RWPE1 (cell line): ENCODE results near the gene MTREX.

Source experiments
- CTCF ChIA-PET: fragments of 350-600 bp; sonication (Branson Sonifier 250); formaldehyde crosslinking; extraction: SDS; loops from one replicate; lab custom pipeline; 2021; lab: Yijun Ruan, JAX
- POLR2A ChIA-PET: fragments of 400-600 bp; formaldehyde crosslinking; extraction: SDS; loops from one replicate; lab custom pipeline; 2020; ENCODE audit warnings: antibody characterized with exemption; ENCODE audit not compliant: low non-redundant PET; lab: Yijun Ruan, JAX
- DNase-seq: peaks from one replicate; pipeline ENCODE4 v3.0.0; 2012; ENCODE audit warnings: low spot score
- H3K27ac ChIP-seq: fragments of 450-650 bp; 2 replicates; pipeline ENCODE4 v1.5.1; 2017
- TF ChIP-seq, protein P1 (sequence below): fragments of 450-650 bp; conservative IDR thresholded peaks from 2 replicates; pipeline ENCODE4 v1.5.1; 2017; ENCODE audit warnings: low read depth, mild to moderate bottlenecking

MTREX gene

GRCh38 chr5:55360190-55360589 is 52.4 kb downstream of the MTREX start:
- ChIA-PET POLR2A (no interaction called here), CTCF (no interaction called here)
- TF ChIP-seq, protein P1, sequence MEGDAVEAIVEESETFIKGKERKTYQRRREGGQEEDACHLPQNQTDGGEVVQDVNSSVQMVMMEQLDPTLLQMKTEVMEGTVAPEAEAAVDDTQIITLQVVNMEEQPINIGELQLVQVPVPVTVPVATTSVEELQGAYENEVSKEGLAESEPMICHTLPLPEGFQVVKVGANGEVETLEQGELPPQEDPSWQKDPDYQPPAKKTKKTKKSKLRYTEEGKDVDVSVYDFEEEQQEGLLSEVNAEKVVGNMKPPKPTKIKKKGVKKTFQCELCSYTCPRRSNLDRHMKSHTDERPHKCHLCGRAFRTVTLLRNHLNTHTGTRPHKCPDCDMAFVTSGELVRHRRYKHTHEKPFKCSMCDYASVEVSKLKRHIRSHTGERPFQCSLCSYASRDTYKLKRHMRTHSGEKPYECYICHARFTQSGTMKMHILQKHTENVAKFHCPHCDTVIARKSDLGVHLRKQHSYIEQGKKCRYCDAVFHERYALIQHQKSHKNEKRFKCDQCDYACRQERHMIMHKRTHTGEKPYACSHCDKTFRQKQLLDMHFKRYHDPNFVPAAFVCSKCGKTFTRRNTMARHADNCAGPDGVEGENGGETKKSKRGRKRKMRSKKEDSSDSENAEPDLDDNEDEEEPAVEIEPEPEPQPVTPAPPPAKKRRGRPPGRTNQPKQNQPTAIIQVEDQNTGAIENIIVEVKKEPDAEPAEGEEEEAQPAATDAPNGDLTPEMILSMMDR, result no peak
- H3K27ac ChIP-seq, result no peak overlapping the region
- peak; percentile 27 for DNase-seq

DNA sequence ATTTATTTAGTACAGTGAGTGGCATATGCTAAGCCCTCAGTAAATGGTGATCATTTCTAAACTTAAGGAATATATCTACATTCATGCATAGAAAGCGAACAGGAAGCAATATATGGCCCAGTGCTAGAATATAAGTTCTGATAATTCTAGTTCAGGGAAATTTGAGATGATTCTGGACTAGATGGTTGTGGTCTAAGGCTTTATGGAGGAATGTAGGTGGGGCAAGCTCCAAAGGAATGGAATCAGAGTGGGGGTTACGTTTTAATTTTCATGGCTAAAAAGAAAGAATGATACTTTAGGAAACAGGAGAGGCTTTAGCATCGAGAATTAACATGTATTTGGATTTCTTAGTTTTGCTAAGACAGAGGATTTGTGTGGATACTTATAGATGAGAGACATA is 56.1 kb downstream of the MTREX start:
- TF ChIP-seq, protein P1, result no peak
- no peak overlapping the region for H3K27ac ChIP-seq
- DNase-seq, result no peak
- CTCF ChIA-PET, result interaction anchor here (0.7 kb wide), 2 partner anchors 20 to 31 kb away, joined by 3 read pairs; no protein-coding TSS in a partner anchor
- POLR2A ChIA-PET, result no interaction called here

DNA sequence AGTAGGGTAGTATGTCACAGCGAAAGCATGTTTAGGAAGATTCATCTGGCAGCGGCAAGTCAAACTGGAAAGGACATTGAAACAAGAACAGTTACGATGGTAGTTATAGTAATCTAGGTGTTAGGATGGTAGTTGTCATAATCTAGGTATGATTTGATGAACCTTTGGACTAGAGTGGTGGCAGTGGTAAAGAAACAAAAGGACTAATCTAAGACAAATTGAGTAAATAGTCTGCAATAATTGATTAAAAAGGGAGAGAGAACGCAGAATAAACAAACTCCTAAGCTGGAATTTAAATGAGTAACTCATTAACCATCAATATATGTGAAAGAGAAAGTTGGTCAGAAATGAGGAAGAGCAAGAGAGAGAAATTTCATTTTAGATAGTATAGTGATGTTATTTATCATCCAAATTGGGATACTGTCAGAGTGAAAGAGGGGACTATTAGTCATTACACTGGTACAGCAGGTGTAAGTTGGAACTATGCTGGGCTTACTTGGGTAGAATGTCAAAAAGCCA is 56.8 kb downstream of the MTREX start:
- TF ChIP-seq, protein P1, result no peak
- no peak overlapping the region for H3K27ac ChIP-seq
- DNase-seq, result no peak
- CTCF ChIA-PET, result interaction anchor here (0.7 kb wide), 1 partner anchor 32 kb away, joined by 3 read pairs; no protein-coding TSS in a partner anchor
- POLR2A ChIA-PET, result no interaction called here

- TF ChIP-seq, protein P1, result no peak
- CTCF ChIA-PET, result no interaction called here
- H3K27ac ChIP-seq, result no peak overlapping the region
- DNase-seq, result no peak
- POLR2A ChIA-PET, result no interaction called here
Measured at GRCh38 chr5:55370291-55370925, 62.6 kb downstream of the MTREX start.

DNA sequence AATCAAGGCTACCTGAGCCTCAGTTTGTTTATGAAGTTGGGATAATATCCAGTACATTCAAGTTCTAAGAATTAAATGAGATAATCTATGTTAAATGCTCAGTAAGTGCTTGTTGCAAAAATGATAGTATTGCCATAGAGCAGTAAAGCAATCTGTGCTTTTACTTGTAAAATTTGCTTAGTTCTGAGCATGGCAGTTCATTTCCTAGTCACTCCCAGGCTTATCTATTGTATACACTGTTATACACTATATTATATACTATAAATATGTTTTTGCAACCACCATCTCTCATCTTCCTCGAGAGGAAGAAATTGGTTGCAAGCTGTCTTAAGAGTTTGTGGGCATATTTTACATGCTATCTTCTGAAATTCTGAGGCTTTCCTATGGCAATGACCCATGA is 63.4 kb downstream of the MTREX start:
- POLR2A ChIA-PET, result no interaction called here
- CTCF ChIA-PET, result no interaction called here
- DNase-seq, result no peak
- TF ChIP-seq, protein P1, result no peak
- H3K27ac ChIP-seq, result no peak overlapping the region

GRCh38 chr5:55372130-55372925 is 64.5 kb downstream of the MTREX start:
- TF ChIP-seq, protein P1, result no peak
- no peak for DNase-seq
- ChIA-PET CTCF (interaction anchor here (0.7 kb wide), 2 partner anchors 11 to 30 kb away, joined by 5 read pairs; no protein-coding TSS in a partner anchor), POLR2A (no interaction called here)
- H3K27ac ChIP-seq, result no peak overlapping the region
